CD4-positive, alpha-beta T cell (primary cell): ENCODE data around the gene TSPAN15. TPM values are rescaled to one million over a fixed set of nuclear protein-coding genes. Genes with fewer than 3 reads are reported as not detected.

Experiments used
- ATAC-seq: fragments of 200-7000 bp; cut with Tn5 transposase; one replicate; pipeline ENCODE4 v1.10.0; 2022; ENCODE audit warnings: mild to moderate bottlenecking; ENCODE audit not compliant: poor library complexity
- CTCF ChIA-PET: fragments of 350-600 bp; sonication (Branson Sonifier 250); formaldehyde crosslinking; loops from one replicate; lab custom pipeline; 2021; ENCODE audit warnings: antibody characterized with exemption, inconsistent platforms; lab: Charles Lee
- POLR2A ChIA-PET: fragments of 350-600 bp; sonication (Branson Sonifier 250); formaldehyde crosslinking; loops from one replicate; lab custom pipeline; 2021; ENCODE audit warnings: antibody characterized with exemption, inconsistent platforms; lab: Charles Lee
- DNase-seq, 14 experiments: peaks; one replicate each; pipeline ENCODE4 v3.0.0-alpha.2; 2013 to 2020; ENCODE audit warnings: mixed read lengths in 2 of 14
- H3K27ac ChIP-seq, 2 donors: one replicate each; pipeline versions ENCODE4 v1.5.1 to v1.7.0; 2013; ENCODE audit warnings: low read length in 2 of 2, low read depth in 1 of 2, mild to moderate bottlenecking in 1 of 2
- H3K27me3 ChIP-seq, 2 experiments: 1 replicate in 1 of 2; 2 replicates in 1 of 2; pipeline versions ENCODE4 v1.6.1 to v1.7.0; 2013; ENCODE audit warnings: low read length in 2 of 2, control low read depth in 1 of 2, mild to moderate bottlenecking in 1 of 2, moderate library complexity in 1 of 2; ENCODE audit not compliant: insufficient read depth in 2 of 2, control insufficient read depth in 1 of 2
- H3K36me3 ChIP-seq: one replicate; pipeline ENCODE4 v1.6.1; 2013; ENCODE audit warnings: low read length, control low read depth; ENCODE audit not compliant: insufficient read depth
- H3K4me1 ChIP-seq: one replicate; pipeline ENCODE4 v1.6.1; 2013; ENCODE audit warnings: low read length, control low read depth; ENCODE audit not compliant: insufficient read depth
- H3K4me3 ChIP-seq: one replicate; pipeline ENCODE4 v1.5.1; 2013; ENCODE audit warnings: mild to moderate bottlenecking, low read length, moderate library complexity
- H3K9me3 ChIP-seq, 2 experiments: 1 replicate in 1 of 2; 2 replicates in 1 of 2; pipeline versions ENCODE4 v1.6.1 to v1.7.0; 2013; ENCODE audit warnings: low read length in 2 of 2, mild to moderate bottlenecking in 2 of 2, control low read depth in 1 of 2, moderate library complexity in 1 of 2; ENCODE audit not compliant: control insufficient read depth in 1 of 2, insufficient read depth in 1 of 2
- H3K27ac Mint-ChIP-seq: one replicate; pipeline ENCODE4 v1.8.0; 2020; ENCODE audit warnings: mixed read lengths
- H3K27me3 Mint-ChIP-seq: one replicate; pipeline ENCODE4 v1.8.0; 2021; ENCODE audit warnings: mixed read lengths
- H3K36me3 Mint-ChIP-seq: one replicate; pipeline ENCODE4 v1.8.0; 2021; ENCODE audit warnings: low read depth, mixed read lengths
- H3K4me1 Mint-ChIP-seq: one replicate; pipeline ENCODE4 v1.8.0; 2021; ENCODE audit warnings: low read depth, mixed read lengths
- H3K4me3 Mint-ChIP-seq: one replicate; pipeline ENCODE4 v1.8.0; 2020; ENCODE audit warnings: mild to moderate bottlenecking, mixed read lengths
- H3K9me3 Mint-ChIP-seq: one replicate; pipeline ENCODE4 v1.8.0; 2020; ENCODE audit warnings: mixed read lengths
- CTCF ChIP-seq: fragments of 200-600 bp; IDR thresholded peaks from one replicate; pipeline ENCODE4 v1.8.0; 2022; ENCODE audit warnings: antibody characterized with exemption, mild to moderate bottlenecking
- intact Hi-C, 2 experiments: fragments of 100-400 bp; cut with DNase I in 1 of 2; cut with micrococcal nuclease in 1 of 2; formaldehyde crosslinking; loops; one replicate each; pipeline versions ENCODE4 v1.15.1 to v1.9.0; 2023 to 2025; cut with DNase I, micrococcal nuclease
- total RNA-seq, 174 experiments: library from RNA in 2 of 174; stranded (reverse) in 2 of 174; gene quantifications; one replicate each; pipeline ENCODE4 v1.2.3 and lab custom pipeline; 2021 to 2026

Gene TSPAN15
- total RNA-seq, 2 experiments from 2014 or later: 2.2 to 2.5 TPM

- H3K36me3 Mint-ChIP-seq: no peaks in the 10 kb centered on the region
Measured at GRCh38 chr10:69497611-69498390, 46.5 kb downstream of the TSPAN15 start.

GRCh38 chr10:69498711-69499471 lies 47.6 kb downstream of the TSPAN15 start:
- H3K36me3 Mint-ChIP-seq: no peaks in the 10 kb centered on the region
- H3K27me3 ChIP-seq: no peaks in the 10 kb centered on the region
- H3K4me3 ChIP-seq: no peak overlapping the region
- ATAC-seq: no peak
- DNase-seq: no peak
- no peak overlapping the region for H3K27ac Mint-ChIP-seq
- no peaks in the 10 kb centered on the region for H3K36me3 ChIP-seq
- H3K9me3 Mint-ChIP-seq: no peaks in the 10 kb centered on the region
- POLR2A ChIA-PET: no interaction called here
- no peak overlapping the region for H3K27ac ChIP-seq
- H3K27me3 Mint-ChIP-seq: no peaks in the 10 kb centered on the region
- no peaks in the 10 kb centered on the region for H3K9me3 ChIP-seq
- peaks cover 18% of the 10 kb centered on the region for H3K4me1 ChIP-seq
- no peaks in the 10 kb centered on the region for H3K4me1 Mint-ChIP-seq
- no peak for TF ChIP-seq CTCF
- intact Hi-C loops: no loop called here
- no peak overlapping the region for H3K4me3 Mint-ChIP-seq
- CTCF ChIA-PET: no interaction called here

More at GRCh38 chr10:69497611-69498390, 46.5 kb downstream of the TSPAN15 start:
- peak; percentile 49 for ATAC-seq
- Mint-ChIP-seq H3K9me3 (no peaks in the 10 kb centered on the region), H3K27me3 (no peaks in the 10 kb centered on the region), H3K27ac (no peak overlapping the region), H3K4me1 (no peaks in the 10 kb centered on the region), H3K4me3 (no peak overlapping the region)
- intact Hi-C loops: no loop called here
- Histone ChIP-seq H3K9me3 (no peaks in the 10 kb centered on the region), H3K4me3 (no peak overlapping the region), H3K4me1 (peaks cover 20% of the 10 kb centered on the region), H3K27me3 (no peaks in the 10 kb centered on the region), H3K27ac (no peak overlapping the region), H3K36me3 (no peaks in the 10 kb centered on the region)
- peak in 6 of 14 experiments; percentile 11 to 50 (median 26) for DNase-seq
- POLR2A ChIA-PET: no interaction called here
- TF ChIP-seq CTCF: no peak
- CTCF ChIA-PET: no interaction called here

- POLR2A ChIA-PET: no interaction called here
- Mint-ChIP-seq H3K4me1 (no peaks in the 10 kb centered on the region), H3K4me3 (no peak overlapping the region), H3K27ac (no peak overlapping the region), H3K27me3 (no peaks in the 10 kb centered on the region), H3K36me3 (no peaks in the 10 kb centered on the region), H3K9me3 (no peaks in the 10 kb centered on the region)
- no peak for TF ChIP-seq CTCF
- Histone ChIP-seq H3K36me3 (no peaks in the 10 kb centered on the region), H3K27me3 (no peaks in the 10 kb centered on the region), H3K4me1 (peaks cover 18% of the 10 kb centered on the region), H3K9me3 (no peaks in the 10 kb centered on the region), H3K4me3 (no peak overlapping the region), H3K27ac (no peak overlapping the region)
- ATAC-seq: no peak
- DNase-seq: peak in 1 of 14 experiments; percentile 3
- CTCF ChIA-PET: no interaction called here
- intact Hi-C loops: no loop called here
Measured at GRCh38 chr10:69499726-69500689, 48.7 kb downstream of the TSPAN15 start.
